Myometrial cell (primary cell): ENCODE results near the gene APH1B. TPM values are rescaled to one million over a fixed set of nuclear protein-coding genes. Genes with fewer than 3 reads are reported as not detected.

ENCODE experiments used
- total RNA-seq: library from RNA; depleted of rRNA; stranded (reverse); fragments of >200 nt; gene quantifications from 2 replicates; pipeline ENCODE4 v1.2.3, GENCODE V29; 2015

The APH1B gene
- 17.0 and 17.4 TPM in 2 replicates for total RNA-seq

DNA sequence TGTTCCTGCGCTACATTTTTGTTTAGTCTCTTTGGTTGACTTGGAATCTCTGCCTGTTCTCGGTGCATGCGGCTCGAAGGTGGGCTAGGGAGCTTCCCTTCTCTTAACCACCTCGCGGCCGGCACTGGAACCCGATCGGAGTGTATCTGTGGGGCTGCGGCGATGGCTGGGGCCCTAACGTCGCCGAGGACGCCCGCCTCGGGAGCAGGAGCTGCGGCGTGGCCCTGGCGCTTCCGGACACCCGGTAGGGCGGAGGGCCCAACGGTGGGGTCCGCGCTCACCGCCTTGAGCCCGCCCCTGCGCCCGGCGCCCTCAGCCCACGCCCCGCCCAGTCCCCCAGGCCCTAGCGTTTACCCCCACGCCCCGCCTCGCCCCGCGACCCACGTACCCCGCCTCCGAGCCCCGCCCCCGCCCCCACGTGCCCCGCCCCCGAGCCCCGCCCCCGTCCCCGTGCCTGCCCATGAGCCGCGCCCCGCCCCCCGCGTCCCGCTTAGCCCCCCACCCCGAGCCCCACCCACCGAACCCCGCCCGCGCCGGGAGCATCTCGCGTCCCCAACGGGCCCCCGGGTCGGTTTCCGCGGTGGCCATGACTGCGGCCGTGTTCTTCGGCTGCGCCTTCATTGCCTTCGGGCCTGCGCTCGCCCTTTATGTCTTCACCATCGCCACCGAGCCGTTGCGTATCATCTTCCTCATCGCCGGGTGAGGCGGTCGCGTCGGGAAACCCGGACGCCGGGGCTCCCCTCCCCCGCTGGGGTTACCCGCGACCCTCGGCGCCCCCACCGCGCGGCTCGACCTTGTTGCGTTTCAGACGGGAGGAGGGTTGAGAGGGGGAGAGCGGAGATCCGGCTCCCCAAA, at the start of gene APH1B:
APH1B (plus strand) TSS at position 568 of the 855 bp plus-strand sequence; CDS start at position 587, 19 bp downstream.

Other genes with a start within 250 kb of the APH1B start
- 331 and 365 TPM in 2 replicates for gene TPM1, start 234.9 kb upstream of the APH1B start, total RNA-seq
- 31.4 TPM in 2 replicates for gene LACTB, start 155.7 kb upstream of the APH1B start, total RNA-seq
- 137 and 269 TPM in 2 replicates for gene RPS27L, start 120.1 kb upstream of the APH1B start, total RNA-seq
- 43.0 and 65.6 TPM in 2 replicates for gene RAB8B, start 88.0 kb upstream of the APH1B start, total RNA-seq
- gene CA12, start 104.2 kb downstream of the APH1B start, total RNA-seq, result 39.9 and 45.0 TPM in 2 replicates
- 25.9 and 36.9 TPM in 2 replicates for gene USP3, start 227.0 kb downstream of the APH1B start, total RNA-seq